ENCODE measurements around the gene ASB11.

DNA sequence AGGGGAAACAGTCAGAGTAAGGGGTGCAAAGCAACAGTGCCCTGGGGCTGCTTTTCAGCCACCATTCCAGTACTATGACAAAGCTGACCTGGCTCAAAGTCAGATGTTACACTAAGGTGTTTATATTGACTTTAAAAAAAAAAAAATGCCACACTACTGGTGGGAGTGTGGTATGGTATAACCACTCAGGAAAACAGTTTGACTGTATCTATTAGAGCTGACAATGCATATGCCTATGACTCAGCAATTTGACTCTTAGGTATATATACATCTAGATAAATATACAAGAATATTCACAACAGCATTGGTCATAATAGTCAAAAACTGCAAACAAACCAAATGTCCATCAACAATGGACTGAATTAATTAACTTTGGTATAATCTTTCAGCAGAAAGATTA is 60.6 kb downstream of the ASB11 start:
- TF ChIP-seq CTCF (IDR thresholded peaks at IDR 0.05) (no peak), POLR2A (IDR thresholded peaks at IDR 0.05) (no peak)
